ENCODE data around the gene CPED1.

GRCh38 chr7:121138262-121138933 lies 149.9 kb downstream of the CPED1 start:
- TF ChIP-seq RAD21 (IDR thresholded peaks at IDR 0.05; ENCODE audit: insufficient read depth, low read depth, low read length) (no peak), POLR2A (IDR thresholded peaks at IDR 0.05; ENCODE audit: low read depth, low read length) (no peak), EGR1 (IDR thresholded peaks at IDR 0.05; ENCODE audit: borderline replicate concordance in 1 of 2, low read depth in 2 of 2, low read length in 2 of 2) (no peak), ATF2 (IDR thresholded peaks at IDR 0.05; ENCODE audit: low read length) (peak; percentile 57; the same call in 1 of the 2 replicates)
